Embryonic facial prominence (tissue), 1 donor: ENCODE data around the gene CABP4.
A peak's percentile ranks its signal among the peaks of the same experiment; 100 is the strongest.

Source experiments
- DNase-seq: peaks from one replicate; pipeline ENCODE4 v3.0.0-alpha.2; 2016; ENCODE audit errors: extremely low spot score

Gene CABP4

DNA sequence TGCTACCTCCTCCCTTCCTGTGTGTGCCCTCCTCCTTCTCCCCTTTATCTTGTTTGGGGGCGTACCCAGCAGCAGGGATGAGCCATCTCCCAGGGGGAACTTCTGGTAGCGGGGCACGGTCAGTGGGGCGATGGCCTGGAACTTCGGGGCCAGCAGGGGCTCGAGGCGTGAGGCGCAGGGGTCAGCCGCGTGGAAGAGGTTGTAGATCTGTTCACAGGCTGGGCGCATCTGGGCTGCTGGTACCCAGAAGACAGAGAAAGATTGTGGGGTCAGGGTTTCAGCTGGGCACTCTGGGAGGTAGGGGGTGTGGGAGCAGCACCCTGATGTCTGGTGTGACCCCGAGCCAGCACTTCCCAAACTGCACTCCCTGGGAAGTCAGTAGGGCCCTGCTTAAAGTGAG is 41.0 kb downstream of the CABP4 start:
- DNase-seq: no peak

DNA sequence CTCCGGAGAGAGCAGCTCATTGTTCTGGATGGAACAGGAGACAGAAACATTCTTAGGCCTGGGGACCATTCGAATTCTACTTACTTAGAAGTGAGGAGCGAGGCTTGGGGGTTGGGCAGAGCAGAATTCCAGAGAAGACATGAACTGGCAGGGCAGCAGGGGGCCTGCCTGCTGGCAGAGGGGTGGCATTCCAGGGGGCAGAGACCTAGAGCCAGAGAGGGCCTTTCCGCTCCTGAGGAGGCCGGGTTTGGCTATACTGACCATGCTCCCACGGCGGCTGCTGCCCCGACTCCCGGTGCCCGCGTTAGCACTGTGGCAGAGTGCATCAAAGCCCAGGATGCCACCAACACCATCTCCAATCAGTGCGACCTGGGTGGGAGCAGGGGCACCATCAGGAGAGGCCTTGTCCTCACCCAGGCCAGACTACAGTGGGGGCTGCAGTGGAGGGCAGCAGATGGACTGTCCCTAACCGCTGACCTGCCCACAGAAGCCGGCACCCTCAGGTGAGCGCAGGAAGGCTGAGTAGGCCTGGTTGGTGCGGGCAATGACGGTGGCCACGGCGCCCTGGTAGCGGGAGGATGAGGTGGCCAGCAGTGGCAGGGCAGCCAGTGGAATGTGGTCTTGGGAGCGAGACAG is 42.6 kb downstream of the CABP4 start:
- no peak for DNase-seq

DNA sequence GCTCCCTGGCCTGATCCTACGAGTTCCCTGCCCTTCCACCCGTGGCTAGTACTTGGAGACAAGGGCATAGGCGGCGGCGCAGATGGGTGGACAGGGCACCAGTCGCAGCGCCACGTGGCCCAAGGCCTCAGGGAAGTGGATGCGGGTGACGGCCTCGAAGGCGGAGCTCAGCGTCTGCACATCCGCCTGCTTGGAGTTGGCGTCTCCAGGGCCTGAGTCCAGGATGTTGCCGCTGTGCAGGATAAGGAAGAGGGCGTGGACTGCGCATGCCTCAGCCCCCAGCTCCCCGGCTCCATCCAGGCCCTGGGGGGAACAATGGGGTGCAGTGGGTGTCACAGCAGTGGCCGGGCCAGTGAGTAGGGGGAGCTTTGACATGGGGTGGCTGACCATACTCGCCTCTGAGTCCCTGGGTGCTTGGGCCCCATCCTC is 43.4 kb downstream of the CABP4 start:
- no peak for DNase-seq

DNA sequence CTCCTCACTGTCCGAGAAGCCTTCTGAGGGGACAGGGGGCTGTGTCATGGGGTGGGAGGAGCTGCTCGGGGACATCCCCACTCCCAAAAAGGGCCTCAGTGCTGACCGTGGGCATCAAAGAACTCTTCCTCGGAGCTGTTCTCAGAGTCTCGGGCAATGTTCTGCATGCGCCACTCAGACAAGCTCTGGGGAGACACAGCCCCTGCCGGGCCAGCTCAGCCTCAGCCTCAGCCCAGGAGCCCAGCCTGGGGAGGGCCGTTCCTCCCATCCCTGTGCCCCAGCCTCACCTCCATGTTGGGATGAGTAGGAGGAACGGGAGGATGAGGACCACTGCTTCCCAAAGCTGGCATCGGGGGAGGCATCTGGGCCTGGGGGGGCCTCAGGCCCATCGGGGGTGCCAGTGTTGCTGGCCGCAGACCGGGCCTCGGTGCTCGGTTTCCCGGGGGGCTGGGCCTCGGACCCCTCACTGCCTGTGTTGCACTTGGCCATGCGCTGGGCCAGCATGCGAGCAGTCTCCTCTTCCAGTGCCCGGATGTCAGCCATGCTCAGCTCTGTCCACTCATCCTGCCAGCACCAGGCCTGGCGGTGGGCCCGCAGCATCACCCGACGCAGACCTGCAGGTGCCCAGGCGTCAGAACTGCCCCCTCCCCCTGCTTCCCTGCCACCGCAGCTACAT is 44.8 kb downstream of the CABP4 start:
- no peak for DNase-seq

DNA sequence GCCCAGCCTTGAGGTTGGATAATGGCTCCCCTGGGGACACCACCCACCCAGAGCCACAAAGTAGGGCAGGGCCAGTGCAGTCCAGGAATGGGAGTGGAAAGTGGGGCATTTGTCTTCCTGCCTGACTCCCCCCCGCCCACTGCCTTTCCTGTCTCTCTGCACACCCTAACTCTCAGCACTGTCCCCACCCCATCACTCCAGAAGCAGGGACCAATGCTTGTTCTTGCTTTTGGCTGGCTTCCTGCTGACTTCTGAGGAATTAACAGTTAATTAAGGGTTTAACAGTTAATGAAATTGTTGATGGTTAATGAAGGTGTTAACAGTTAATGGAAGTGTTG is 45.3 kb downstream of the CABP4 start:
- no peak for DNase-seq

DNA sequence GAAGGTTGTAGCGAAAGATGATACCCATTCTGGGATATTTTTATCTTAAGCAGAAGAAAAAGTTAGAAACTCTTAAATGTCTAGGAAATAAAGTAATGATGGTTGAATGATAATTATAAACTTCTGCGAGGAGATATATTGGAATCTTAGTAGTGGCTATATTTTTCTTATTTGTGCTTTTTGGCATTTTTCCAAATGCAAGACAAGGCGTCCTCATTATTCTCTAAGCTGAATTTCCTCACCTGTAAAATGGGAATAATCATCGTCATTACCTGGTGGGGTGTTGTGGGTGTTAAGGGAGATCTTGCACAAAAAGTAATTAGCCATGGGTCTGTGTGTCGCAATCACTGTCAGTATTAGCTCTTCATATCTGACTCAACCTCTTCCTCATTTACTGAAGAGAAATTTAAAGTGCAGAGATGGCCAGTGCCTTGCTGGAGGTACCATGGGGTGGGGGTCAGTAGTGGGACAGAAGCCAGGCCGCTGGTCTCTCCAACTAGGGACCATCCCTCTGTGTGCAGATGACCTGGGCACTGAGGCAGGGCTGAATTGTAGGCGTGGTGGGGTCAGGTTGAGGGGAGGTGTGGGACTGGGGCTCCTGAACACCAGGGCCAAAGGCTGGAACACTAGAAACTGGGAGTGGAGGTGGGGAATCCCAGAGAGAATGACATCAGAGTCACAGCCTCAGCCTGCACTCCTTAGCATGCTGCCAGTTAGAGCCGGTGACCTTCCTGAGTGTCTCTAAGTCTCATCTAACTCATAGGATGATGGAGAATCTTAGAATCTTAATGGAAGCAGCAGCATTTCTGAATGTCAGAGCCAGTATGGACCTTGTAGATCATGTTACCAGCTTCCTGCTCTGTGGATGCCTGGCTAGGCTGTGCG is 45.9 kb downstream of the CABP4 start:
- no peak for DNase-seq

DNA sequence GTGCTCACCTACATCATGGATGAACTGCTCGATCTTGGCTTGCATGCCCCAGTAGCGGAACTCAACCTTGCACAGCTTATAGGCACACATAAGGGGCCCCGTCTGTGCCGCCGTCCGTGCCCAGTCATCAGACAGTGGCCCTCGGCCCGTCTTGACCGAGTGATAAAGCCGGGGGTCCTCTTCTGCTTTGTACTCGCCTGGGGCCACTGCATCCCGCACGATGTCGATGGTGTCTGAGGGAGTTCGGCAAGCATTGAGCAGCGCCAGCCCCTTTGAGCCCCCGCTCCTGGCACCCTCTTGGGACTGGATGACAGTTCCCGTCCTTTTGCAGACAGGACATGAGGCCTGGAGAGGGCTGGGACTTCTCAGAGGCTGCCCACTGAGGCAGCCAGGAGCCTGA is 46.7 kb downstream of the CABP4 start:
- DNase-seq: no peak

DNA sequence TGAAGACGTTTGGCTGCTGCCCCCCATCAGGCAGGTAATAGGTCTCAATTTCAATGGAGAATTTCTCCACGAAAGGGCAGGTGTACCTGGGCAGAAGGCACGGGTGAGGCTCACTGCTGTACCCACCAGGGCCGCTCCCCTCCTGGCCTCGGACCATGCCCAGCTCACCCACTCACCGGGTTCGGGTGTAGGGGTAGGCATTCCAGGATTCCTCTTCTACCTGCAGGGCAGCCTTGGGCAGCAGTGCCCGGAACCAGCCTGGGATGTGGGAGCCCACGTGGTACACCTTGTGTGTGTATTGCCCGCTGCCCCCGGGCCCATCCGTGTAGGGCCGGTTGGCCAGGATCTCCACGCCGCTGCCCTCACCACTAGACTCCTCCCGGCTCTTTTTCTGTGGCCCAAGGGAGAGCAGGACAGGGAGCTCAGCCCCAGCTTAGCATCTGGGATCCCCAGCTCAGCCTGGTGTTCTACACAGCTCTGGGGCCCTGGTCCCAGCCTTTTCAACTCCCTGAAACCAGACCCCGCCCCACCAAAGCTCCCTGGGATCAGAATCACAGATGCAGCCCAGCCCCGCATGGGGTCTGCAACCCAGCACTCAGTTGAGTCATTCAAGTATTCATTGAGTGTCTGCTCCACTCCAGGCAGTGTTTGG is 47.3 kb downstream of the CABP4 start:
- no peak for DNase-seq

DNA sequence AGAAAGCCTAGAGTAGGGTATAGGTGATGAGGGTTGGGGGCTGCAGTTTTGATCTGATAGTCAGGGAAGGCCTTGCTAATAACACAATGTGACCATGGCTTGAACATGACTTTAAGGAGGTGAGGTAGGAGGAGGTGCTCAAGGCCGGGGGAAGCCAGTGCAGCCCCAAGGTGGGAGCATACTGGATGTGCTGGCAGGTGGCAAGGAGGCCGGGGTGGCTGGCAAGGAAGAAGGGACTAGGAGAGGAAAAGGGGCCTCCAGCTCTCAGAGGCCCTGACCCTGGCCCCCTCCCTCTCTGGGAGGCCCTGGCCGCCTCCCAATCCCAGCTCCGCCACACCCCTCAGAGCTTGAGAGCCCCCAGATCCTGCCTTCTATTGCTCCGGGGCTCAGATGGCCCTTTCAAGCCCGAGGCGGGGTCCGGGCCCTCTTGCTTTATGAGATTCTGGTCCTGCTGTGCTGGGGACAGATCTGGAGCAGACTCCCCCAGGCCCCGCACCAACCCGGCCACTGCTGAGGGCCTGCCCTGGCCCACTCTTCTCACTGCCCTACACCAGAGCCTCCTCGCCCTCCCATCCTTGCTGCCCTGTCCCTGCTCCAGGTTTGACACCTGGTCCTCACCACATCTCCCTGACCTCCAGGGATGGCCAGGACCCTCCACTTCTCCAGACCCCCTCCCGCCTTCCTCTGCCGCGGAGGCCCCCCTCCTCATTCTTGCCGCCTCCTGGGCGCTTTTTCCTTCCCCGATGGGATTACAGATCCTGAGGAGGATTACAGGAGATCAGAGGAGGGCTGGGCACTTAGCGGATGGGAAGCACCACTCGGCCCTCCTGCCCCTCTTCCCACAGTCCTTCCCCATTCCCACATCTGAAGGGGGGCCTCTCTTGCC is 48.2 kb downstream of the CABP4 start:
- no peak for DNase-seq

DNA sequence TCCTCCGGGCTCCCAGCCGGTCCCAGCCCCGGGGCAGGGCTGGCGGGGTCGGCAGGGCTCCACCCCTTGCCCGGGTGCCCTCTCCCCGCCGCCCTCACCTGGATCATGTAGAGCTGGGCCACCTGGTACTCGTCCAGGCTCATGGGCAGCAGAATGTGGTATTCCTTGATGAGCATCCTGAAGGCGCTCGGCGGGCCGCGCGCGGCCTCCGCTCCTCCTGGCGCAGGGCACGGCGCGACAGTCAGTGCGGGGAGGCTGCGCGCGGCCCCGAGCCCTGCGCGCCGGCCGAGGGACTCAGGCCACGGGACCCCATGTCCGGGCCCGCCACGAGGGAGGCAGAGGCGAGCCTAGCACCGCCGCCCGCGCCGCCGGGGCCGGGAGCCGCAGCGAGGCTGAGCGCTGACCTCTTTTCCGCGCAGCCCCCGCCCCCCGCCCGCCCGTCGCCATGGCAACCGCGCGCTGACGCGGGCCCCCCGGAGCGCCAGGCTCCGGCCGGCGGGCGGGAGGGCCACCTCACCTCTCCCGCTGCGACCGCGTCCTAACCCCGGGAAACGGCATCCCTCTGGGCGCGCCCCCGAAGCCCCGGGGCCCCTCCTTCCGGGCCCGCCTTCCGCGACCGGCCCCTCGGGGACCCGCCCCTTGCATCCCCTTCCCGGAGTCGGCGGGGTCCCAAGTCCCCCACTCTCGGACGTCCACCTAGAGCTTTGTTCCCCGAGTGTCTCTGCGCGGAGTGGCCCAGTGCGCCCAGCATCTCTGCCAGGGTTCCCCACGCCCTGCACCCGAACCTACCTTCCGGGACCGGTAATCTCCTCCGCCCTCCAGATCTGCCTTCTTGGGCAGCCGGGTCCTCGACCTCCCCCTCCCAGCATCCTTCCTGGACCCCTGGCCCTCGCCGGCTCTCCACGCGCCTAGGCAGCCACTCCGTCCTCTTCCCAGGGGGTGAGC is 49.1 kb downstream of the CABP4 start:
- no peak for DNase-seq

DNA sequence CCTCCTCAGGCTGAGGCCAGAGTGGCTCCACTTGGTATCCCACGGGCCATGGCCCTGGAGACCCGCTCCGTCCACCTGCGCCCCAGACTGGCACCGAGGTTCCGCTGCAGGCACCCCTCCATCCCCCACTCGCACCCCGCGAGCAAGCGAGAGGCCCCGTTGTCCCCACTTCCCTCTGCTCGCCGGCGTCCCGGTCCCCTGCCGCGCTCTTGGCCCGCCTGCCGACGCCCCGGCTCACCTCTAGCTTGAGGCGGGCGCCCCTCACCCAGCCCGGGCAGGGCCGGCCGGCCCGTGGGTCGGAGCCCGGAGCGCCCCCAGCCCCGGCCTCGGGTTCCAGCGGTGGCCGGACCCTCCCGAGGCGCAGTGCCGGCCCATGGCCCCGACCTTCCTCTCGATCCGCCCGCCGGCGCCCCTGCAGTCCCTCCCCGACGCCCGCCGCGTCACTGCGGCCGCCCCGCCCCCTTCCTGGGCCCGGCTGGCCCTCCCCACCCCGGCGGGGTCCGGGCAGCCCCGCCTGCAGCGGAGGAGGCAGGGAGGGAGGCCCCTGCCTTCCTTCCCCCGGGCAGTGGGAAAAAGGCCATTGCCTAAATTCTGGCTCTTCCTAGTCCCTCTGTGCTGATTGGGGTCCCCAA is 49.9 kb downstream of the CABP4 start, which contains the start of gene PITPNM1:
PITPNM1 (minus strand) TSS at position 414 of the 632 bp plus-strand sequence. CDS start 1,183 bp downstream, outside the sequence.
- DNase-seq: no peak

DNA sequence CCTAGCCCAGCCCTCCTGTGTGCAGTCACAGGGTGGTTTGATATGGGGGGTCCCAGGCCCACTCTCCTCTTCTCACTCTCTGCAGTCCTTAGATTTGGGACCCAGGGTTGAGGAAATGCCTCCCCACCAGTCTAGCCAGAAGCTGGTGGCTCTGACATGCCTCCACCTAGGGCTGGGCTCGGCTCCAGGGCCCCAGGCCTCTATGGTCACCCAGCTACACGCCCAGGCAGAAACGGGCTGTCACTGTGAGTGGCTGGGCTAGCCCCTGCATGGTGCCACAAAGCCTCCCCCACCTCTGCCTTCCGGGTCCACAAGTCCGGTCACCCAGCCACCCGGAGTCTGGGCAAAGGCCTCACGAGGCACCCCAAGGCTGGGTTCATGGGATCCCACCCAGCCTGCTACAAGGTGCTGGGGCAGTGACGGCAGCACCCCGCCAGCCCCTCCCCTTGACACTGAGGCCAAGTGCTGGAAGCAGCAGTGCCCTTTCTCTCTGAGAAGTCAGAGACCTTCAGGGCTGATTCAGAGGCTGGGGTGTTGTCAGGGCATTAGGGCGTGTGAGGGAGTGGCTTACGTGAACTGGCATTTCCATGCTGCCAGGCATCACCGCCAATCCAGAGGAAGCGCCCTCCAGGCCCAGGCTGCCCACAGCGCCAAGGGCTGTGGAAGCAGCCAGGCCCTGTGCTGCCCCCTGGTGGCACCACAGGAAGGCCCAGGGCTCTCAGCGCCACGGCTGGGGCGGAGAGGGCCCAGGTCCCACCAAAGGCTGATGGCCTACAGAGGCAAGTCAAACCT is 50.6 kb downstream of the CABP4 start:
- DNase-seq: peak; percentile 28

DNA sequence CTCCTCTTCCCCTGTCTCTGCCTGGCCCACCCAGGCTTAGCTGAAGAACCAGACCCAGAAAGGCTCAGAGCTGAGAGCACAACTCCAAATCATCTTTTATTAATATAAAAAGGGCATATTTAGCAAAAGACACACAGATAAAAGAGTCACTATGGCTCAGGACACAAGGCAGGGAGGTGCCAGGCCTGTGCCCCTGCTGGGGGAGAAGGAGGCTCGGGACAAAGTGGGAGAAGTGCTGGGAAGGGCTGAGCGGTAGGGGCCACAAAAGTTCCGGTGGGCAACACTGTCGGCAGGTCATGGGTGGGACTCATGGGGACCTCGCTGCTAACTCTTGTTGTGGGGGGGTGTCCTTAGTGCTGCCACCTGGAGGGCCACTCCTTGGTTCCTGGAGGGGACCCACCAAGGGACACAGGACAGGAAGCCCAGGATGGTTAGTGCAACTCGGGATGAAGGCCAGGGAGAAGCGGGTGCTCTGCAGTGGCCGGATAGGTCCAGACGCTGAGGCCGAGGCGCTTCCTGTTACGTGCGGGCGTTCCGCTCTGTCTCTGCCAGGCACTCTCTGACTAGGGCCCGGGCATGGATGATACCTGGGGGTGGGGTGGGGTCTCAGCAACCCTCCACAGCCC is 51.4 kb downstream of the CABP4 start:
- DNase-seq: no peak

DNA sequence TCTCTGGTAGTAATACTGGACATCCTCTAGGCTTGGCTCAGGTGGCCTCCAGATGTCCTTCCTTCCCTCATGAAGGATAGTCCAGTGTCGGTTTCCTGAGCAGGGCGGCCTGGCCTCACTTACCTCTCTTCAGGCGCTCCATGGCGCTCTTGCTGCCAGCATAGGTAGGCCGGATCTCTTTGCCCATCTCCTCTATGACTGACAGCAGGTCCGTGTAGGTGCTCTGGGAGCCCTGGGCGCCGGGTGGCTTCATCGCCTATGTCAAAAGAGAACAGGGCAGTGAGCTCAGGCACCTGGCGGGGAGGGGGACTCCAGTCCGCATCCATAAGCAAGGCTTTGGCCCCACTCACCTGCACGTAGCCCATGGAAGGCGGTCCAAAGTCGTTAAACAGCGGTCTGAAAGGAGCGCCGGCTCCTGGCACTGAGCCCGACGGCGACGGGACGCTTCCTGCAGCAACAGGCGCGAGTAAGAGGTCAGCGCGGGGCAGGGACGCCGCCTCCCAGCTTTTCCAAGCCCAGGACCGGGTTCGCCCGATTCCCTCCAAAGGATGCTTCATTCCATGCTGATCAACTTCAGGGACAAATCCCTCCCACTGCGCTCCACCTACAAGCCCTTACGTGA is 52.2 kb downstream of the CABP4 start:
- DNase-seq: no peak

DNA sequence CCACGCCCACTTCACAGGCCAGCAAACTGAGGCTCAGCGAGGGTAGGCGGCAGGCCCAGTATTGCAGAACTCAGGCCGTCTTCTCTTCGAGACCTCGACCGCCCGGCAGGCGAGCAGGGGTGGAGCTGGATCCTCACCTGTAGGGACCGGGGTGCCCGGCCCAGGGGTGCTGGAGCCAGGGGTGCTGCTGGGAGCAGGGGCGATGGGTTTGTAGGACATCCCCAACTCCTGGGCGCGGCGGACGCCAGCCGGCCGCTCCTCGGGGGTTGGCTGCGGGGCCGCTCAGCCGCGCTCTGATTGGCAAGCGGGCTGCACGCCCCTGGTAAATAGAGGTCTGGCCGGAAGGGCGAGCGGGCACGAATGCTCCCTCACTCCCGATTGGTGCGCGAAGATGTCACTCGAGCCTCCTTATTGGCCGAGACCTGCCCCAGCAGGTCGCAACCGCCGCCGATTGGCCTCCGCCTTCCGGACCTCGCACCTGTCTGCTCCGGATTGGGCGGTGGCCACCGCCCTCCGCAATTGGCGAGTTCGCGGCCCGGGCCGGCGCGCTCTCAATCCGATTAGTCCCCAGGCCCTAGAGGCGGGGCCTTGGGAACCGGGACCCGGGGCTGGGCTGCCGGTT is 52.8 kb downstream of the CABP4 start, which contains the start of gene CDK2AP2:
CDK2AP2 (minus strand) TSS at position 299 of the 622 bp plus-strand sequence; CDS start at position 219, 80 bp downstream.
- peak; percentile 90 for DNase-seq

DNA sequence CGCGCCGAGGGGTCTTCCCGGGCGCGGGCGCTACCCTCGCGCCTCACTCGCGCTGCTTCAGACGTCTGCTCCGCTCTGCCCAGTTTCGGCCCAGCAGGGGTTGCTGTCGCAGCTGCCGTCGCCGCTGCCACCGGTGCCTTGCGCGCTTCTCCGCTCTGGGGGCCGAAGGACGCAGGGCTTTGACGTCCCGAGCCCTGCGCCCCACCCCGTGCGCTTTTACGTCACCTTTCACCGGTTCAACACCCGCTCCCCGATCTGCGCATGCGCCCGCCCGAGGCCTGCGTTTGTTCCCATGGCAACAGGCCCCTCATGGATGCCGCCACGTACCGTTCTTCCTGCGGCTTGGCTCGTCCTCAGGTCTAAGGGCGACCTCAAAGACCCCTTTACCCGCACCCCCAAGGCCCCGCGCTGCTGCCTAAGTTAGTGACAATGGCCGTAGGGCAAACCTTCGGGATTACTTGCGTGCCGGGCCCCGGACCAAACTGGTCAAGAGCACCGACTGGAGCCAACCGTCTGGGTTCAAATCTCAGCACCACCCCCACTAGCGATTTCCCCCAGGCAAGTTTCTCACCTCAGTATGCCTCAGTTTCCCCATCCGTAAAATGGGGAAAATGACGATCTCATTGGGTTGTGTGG is 53.5 kb downstream of the CABP4 start:
- peak; percentile 92 for DNase-seq

DNA sequence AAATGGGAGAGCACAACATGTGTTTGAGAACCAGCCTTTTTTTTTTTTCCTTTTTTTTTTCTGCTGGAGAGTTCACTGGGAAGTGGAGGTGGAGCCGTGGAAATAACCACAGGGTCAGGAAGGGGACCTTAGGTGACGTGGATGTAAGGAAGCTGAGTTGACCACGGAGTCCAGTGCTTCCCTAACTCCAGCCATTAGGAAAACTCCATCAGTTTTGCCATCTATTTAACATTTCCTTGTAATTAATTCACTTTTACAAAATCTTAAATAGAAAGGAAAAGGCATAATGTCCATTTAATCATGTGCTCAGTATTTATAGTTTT is 54.8 kb downstream of the CABP4 start:
- no peak for DNase-seq
